H9 (cell line): ENCODE results near the gene SLC7A14. TPM values are rescaled to one million over a fixed set of nuclear protein-coding genes. Genes with fewer than 3 reads are reported as not detected.

Source experiments
- DNase-seq: peaks from one replicate; pipeline ENCODE4 v3.0.0-alpha.2; 2017
- H2AFZ ChIP-seq: one replicate; pipeline ENCODE4 v1.6.1; 2013; ENCODE audit warnings: mild to moderate bottlenecking, low read length, control low read depth, moderate library complexity
- H2AK5ac ChIP-seq: 2 replicates; pipeline ENCODE4 v1.6.1; 2013; ENCODE audit warnings: low read length, control low read depth, mixed read lengths; ENCODE audit not compliant: insufficient read length
- H2BK120ac ChIP-seq: one replicate; pipeline ENCODE4 v1.6.1; 2013; ENCODE audit warnings: low read depth, mild to moderate bottlenecking, low read length, control low read depth, inconsistent platforms; ENCODE audit not compliant: poor library complexity, severe bottlenecking
- H2BK12ac ChIP-seq: 2 replicates; pipeline ENCODE4 v1.6.1; 2013; ENCODE audit warnings: low read length, control low read depth, mixed read lengths, low read depth; ENCODE audit not compliant: insufficient read length
- H2BK15ac ChIP-seq: 2 replicates; pipeline ENCODE4 v1.6.1; 2013; ENCODE audit warnings: low read depth, low read length, control low read depth
- H2BK20ac ChIP-seq: one replicate; pipeline ENCODE4 v1.6.1; 2013; ENCODE audit warnings: low read depth, mild to moderate bottlenecking, low read length, control low read depth, inconsistent platforms; ENCODE audit not compliant: poor library complexity, severe bottlenecking
- H2BK5ac ChIP-seq: 2 replicates; pipeline ENCODE4 v1.6.1; 2013; ENCODE audit warnings: low read length, control low read depth, mixed read lengths; ENCODE audit not compliant: insufficient read length
- H3K14ac ChIP-seq: 2 replicates; pipeline ENCODE4 v1.6.1; 2013; ENCODE audit warnings: low read length, control low read depth; ENCODE audit not compliant: insufficient read depth
- H3K18ac ChIP-seq: 2 replicates; pipeline ENCODE4 v1.6.1; 2013; ENCODE audit warnings: low read depth, mild to moderate bottlenecking, mixed read lengths, low read length, control low read depth; ENCODE audit not compliant: insufficient read length
- H3K23ac ChIP-seq: 2 replicates; pipeline ENCODE4 v1.6.1; 2013; ENCODE audit warnings: low read length, control low read depth, mixed read lengths, low read depth; ENCODE audit not compliant: insufficient read length
- H3K23me2 ChIP-seq: 2 replicates; pipeline ENCODE4 v1.6.1; 2013; ENCODE audit warnings: low read depth, mild to moderate bottlenecking, mixed read lengths, low read length, control low read depth; ENCODE audit not compliant: insufficient read length, poor library complexity, severe bottlenecking
- H3K27ac ChIP-seq: 2 replicates; pipeline ENCODE4 v1.5.1; 2013; ENCODE audit warnings: low read length, control low read depth, mixed read lengths, low read depth; ENCODE audit not compliant: insufficient read length
- H3K27me3 ChIP-seq: 2 replicates; pipeline ENCODE4 v1.6.1; 2013; ENCODE audit warnings: low read length, control low read depth, inconsistent platforms; ENCODE audit not compliant: insufficient read depth
- H3K4ac ChIP-seq: 2 replicates; pipeline ENCODE4 v1.6.1; 2013; ENCODE audit warnings: low read depth, mild to moderate bottlenecking, control low read depth, inconsistent platforms, low read length, moderate library complexity
- H3K4me1 ChIP-seq: 2 replicates; pipeline ENCODE4 v1.6.1; 2013; ENCODE audit warnings: low read length, control low read depth, inconsistent platforms; ENCODE audit not compliant: insufficient read depth
- H3K4me2 ChIP-seq: 2 replicates; pipeline ENCODE4 v1.6.1; 2013; ENCODE audit warnings: low read length, control low read depth, mixed read lengths; ENCODE audit not compliant: insufficient read length, insufficient read depth
- H3K56ac ChIP-seq: 2 replicates; pipeline ENCODE4 v1.6.1; 2013; ENCODE audit warnings: low read depth, mild to moderate bottlenecking, mixed read lengths, low read length, control low read depth; ENCODE audit not compliant: insufficient read length
- H3K79me1 ChIP-seq: 2 replicates; pipeline ENCODE4 v1.6.1; 2013; ENCODE audit warnings: low read depth, mild to moderate bottlenecking, moderate library complexity, low read length, control low read depth, inconsistent platforms; ENCODE audit not compliant: insufficient read depth, poor library complexity, severe bottlenecking
- H3K79me2 ChIP-seq: 2 replicates; pipeline ENCODE4 v1.6.1; 2013; ENCODE audit warnings: low read length, control low read depth, inconsistent platforms; ENCODE audit not compliant: insufficient read depth
- H3K9ac ChIP-seq: 2 replicates; pipeline ENCODE4 v1.6.1; 2013; ENCODE audit warnings: low read length, control low read depth, mixed read lengths; ENCODE audit not compliant: insufficient read length; ENCODE audit errors: extremely low read depth
- H3K9me3 ChIP-seq: one replicate; pipeline ENCODE4 v1.6.1; 2013; ENCODE audit warnings: low read depth, low read length, inconsistent platforms; ENCODE audit not compliant: control insufficient read depth
- H3T11ph ChIP-seq: one replicate; pipeline ENCODE4 v1.6.1; 2013; ENCODE audit warnings: mild to moderate bottlenecking, low read length, control low read depth, inconsistent platforms
- H4K20me1 ChIP-seq: one replicate; pipeline ENCODE4 v1.6.1; 2013; ENCODE audit not compliant: control insufficient read depth, insufficient read length, insufficient read depth
- H4K5ac ChIP-seq: 2 replicates; pipeline ENCODE4 v1.6.1; 2013; ENCODE audit warnings: low read depth, mild to moderate bottlenecking, mixed read lengths, low read length, control low read depth; ENCODE audit not compliant: insufficient read length
- H4K8ac ChIP-seq: replicated peaks from 2 replicates; pipeline ENCODE4 v1.6.1; 2013; ENCODE audit warnings: low read length, control low read depth, mixed read lengths, low read depth; ENCODE audit not compliant: insufficient read length
- H4K91ac ChIP-seq: 2 replicates; pipeline ENCODE4 v1.6.1; 2013; ENCODE audit warnings: low read depth, mild to moderate bottlenecking, moderate library complexity, mixed read lengths, low read length, control low read depth; ENCODE audit not compliant: insufficient read length
- H3K27ac Mint-ChIP-seq, 3 experiments: 2 replicates in 2 of 3; 3 replicates in 1 of 3; pipeline ENCODE4 v1.8.0; 2020 to 2021; ENCODE audit warnings: mixed read lengths in 3 of 3, mild to moderate bottlenecking in 1 of 3, moderate library complexity in 1 of 3
- H3K27me3 Mint-ChIP-seq: 2 replicates; pipeline ENCODE4 v1.8.0; 2021; ENCODE audit warnings: low read depth, mild to moderate bottlenecking, moderate library complexity, mixed read lengths
- H3K36me3 Mint-ChIP-seq, 3 experiments: 2 replicates in 2 of 3; 3 replicates in 1 of 3; pipeline ENCODE4 v1.8.0; 2020 to 2021; ENCODE audit warnings: low read depth in 3 of 3, mixed read lengths in 3 of 3; ENCODE audit not compliant: insufficient read depth in 1 of 3
- H3K4me1 Mint-ChIP-seq, 2 experiments: 2 replicates each; pipeline ENCODE4 v1.8.0; 2020; ENCODE audit warnings: mixed read lengths in 2 of 2
- H3K4me3 Mint-ChIP-seq, 2 experiments: 2 replicates in 1 of 2; 3 replicates in 1 of 2; pipeline ENCODE4 v1.8.0; 2020 to 2021; ENCODE audit warnings: mild to moderate bottlenecking in 2 of 2, mixed read lengths in 2 of 2, moderate library complexity in 1 of 2
- H3K9me3 Mint-ChIP-seq, 2 experiments: 2 replicates in 1 of 2; 3 replicates in 1 of 2; pipeline ENCODE4 v1.8.0; 2020; ENCODE audit warnings: mild to moderate bottlenecking in 2 of 2, mixed read lengths in 2 of 2, moderate library complexity in 1 of 2
- WGBS: extraction: QIAGEN DNeasy Blood & Tissue Kit; methylation state at CpG from one replicate; pipeline ENCODE4 v1.1.7; 2013; ENCODE audit warnings: missing lambda C conversion rate, low lambda C conversion rate, mixed read lengths; ENCODE audit not compliant: insufficient read length; ENCODE audit errors: extremely low coverage; 5-methylcytosine and 5-hydroxymethylcytosine counted together
- total RNA-seq: library from RNA; stranded (reverse); gene quantifications from 2 replicates; pipeline ENCODE4 v1.2.1, GENCODE V29; 2021
- TF ChIP-seq, protein P1 (sequence below): fragments of 200-600 bp; sonication (generic); conservative IDR thresholded peaks from 3 replicates; pipeline ENCODE4 v1.8.0; 2021; ENCODE audit warnings: antibody characterized with exemption, mild to moderate bottlenecking

SLC7A14 gene
- total RNA-seq, 1 experiment from 2014 or later: 0.42 TPM

DNA sequence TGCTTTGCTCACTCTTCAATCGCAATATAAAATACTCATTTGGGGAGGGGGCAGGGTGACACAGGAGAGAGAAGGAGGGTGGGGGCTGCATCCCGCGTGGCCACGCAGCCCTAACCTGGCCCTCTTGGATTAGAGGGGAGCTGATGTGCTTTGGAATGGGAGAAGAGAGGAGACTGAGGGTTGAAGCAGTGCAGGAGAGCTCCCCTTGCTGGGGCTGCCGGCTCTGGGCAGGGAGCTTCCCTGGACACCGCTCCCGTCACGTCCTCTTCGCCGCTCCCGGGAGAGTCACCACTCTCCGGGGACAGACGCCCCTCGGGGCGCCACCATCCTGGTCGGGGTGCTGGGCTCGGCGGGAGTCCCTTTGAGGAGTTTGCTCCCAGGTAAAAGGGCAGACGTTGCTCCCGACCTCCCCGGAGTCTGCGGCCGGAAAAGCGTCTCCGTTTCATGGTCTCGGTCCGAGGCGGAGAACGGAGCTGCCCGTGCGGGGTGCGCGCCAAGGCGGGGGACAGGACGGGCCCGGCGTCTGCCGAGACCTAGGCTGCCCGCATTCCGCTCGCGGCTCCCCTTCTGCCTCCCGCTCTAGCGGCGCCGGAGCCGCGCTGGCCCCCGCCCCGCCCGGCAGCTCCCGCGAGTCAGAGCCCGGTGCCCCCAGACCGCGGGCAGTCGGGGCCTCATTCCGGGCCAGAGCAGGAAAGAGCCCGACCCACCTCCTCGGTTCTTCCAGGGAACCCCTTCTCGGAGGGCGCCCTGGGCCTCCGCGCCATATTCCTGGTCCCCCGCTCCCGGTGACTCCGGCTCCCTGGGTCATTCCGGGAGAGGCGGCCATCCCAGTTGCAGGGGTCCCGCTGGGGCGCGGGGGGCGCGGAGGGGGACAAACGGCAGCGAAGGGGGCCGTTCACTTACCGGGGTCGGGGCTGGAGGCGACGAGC lies 603 bp downstream of the SLC7A14 start:
- H3K9ac ChIP-seq: no peak overlapping the region
- no peak overlapping the region for H2AFZ ChIP-seq
- H3K4me1 ChIP-seq: no peaks in the 10 kb centered on the region; the same call in 1 of the 2 replicates
- no peaks in the 10 kb centered on the region for H3K36me3 Mint-ChIP-seq
- H2BK20ac ChIP-seq: no peak overlapping the region
- H3K79me1 ChIP-seq: no peaks in the 10 kb centered on the region
- no peak overlapping the region for H3K27ac Mint-ChIP-seq
- H4K8ac ChIP-seq: no peak overlapping the region
- H3K27me3 Mint-ChIP-seq: peaks cover 46% of the 10 kb centered on the region
- H2BK120ac ChIP-seq: no peak overlapping the region
- peaks cover 12% of the 10 kb centered on the region for H3K23me2 ChIP-seq
- no peak overlapping the region for H3K56ac ChIP-seq
- TF ChIP-seq, protein P1, sequence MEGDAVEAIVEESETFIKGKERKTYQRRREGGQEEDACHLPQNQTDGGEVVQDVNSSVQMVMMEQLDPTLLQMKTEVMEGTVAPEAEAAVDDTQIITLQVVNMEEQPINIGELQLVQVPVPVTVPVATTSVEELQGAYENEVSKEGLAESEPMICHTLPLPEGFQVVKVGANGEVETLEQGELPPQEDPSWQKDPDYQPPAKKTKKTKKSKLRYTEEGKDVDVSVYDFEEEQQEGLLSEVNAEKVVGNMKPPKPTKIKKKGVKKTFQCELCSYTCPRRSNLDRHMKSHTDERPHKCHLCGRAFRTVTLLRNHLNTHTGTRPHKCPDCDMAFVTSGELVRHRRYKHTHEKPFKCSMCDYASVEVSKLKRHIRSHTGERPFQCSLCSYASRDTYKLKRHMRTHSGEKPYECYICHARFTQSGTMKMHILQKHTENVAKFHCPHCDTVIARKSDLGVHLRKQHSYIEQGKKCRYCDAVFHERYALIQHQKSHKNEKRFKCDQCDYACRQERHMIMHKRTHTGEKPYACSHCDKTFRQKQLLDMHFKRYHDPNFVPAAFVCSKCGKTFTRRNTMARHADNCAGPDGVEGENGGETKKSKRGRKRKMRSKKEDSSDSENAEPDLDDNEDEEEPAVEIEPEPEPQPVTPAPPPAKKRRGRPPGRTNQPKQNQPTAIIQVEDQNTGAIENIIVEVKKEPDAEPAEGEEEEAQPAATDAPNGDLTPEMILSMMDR: no peak
- H3K4me1 Mint-ChIP-seq: peaks cover 7 to 16% of the 10 kb centered on the region in 2 experiments
- H3K9me3 ChIP-seq: no peaks in the 10 kb centered on the region
- H3K14ac ChIP-seq: no peak overlapping the region
- no peak overlapping the region for H3K23ac ChIP-seq
- peak overlapping the region; percentile 92 for H3K4me2 ChIP-seq
- H2AK5ac ChIP-seq: no peak overlapping the region
- no peaks in the 10 kb centered on the region for H3K79me2 ChIP-seq
- DNase-seq: peak; percentile 43
- no peak overlapping the region for H4K91ac ChIP-seq
- H3K27ac ChIP-seq: no peak overlapping the region
- no peak overlapping the region for H2BK12ac ChIP-seq
- WGBS: no CpG with 5 or more reads among the region's 81 CpGs
- peak overlapping the region; percentile 62 to 83 for H3K4me3 Mint-ChIP-seq
- H3K9me3 Mint-ChIP-seq: no peaks in the 10 kb centered on the region
- H3K18ac ChIP-seq: no peak overlapping the region
- no peaks in the 10 kb centered on the region for H4K20me1 ChIP-seq
- H2BK5ac ChIP-seq: no peak overlapping the region
- H4K5ac ChIP-seq: no peak overlapping the region
- H2BK15ac ChIP-seq: no peak overlapping the region
- H3K27me3 ChIP-seq: peaks cover 10% of the 10 kb centered on the region; the same call in 1 of the 2 replicates
- H3T11ph ChIP-seq: no peak overlapping the region
- no peak overlapping the region for H3K4ac ChIP-seq
